Measurements from ENCODE around the gene FBXO47.

FBXO47 gene

GRCh38 chr17:39012725-39013124, 45.5 kb upstream of the FBXO47 start:
- Histone ChIP-seq H3K27ac (no peak overlapping the region), H3K4me3 (ENCODE audit: low read depth, low read length) (no peak overlapping the region), H3K9me3 (ENCODE audit: severe bottlenecking) (no peaks in the 10 kb centered on the region), H3K36me3 (no peaks in the 10 kb centered on the region), H3K27me3 (ENCODE audit: insufficient read depth, low read depth, severe bottlenecking) (no peaks in the 10 kb centered on the region)
- TF ChIP-seq CTCF (IDR thresholded peaks at IDR 0.05; ENCODE audit: low read depth, low read length): no peak
- no peak for DNase-seq

- no peaks in the 10 kb centered on the region for H3K36me3 ChIP-seq
- H3K4me3 ChIP-seq (ENCODE audit: low read depth, low read length): no peak overlapping the region
- no peak for DNase-seq
- no peaks in the 10 kb centered on the region for H3K27me3 ChIP-seq (ENCODE audit: insufficient read depth, low read depth, severe bottlenecking)
- no peak for TF ChIP-seq CTCF (IDR thresholded peaks at IDR 0.05; ENCODE audit: low read depth, low read length)
- H3K9me3 ChIP-seq (ENCODE audit: severe bottlenecking): no peaks in the 10 kb centered on the region
- no peak overlapping the region for H3K27ac ChIP-seq
Measured at GRCh38 chr17:39011907-39012468, 44.8 kb upstream of the FBXO47 start.

GRCh38 chr17:39009581-39010001, 42.4 kb upstream of the FBXO47 start:
- TF ChIP-seq CTCF (IDR thresholded peaks at IDR 0.05; ENCODE audit: low read depth, low read length): no peak
- Histone ChIP-seq H3K27me3 (ENCODE audit: insufficient read depth, low read depth, severe bottlenecking) (no peaks in the 10 kb centered on the region), H3K9me3 (ENCODE audit: severe bottlenecking) (no peaks in the 10 kb centered on the region), H3K27ac (no peak overlapping the region), H3K4me3 (ENCODE audit: low read depth, low read length) (no peak overlapping the region), H3K36me3 (no peaks in the 10 kb centered on the region)
- no peak for DNase-seq

- DNase-seq: no peak
- no peak for TF ChIP-seq CTCF (IDR thresholded peaks at IDR 0.05; ENCODE audit: low read depth, low read length)
- Histone ChIP-seq H3K36me3 (no peaks in the 10 kb centered on the region), H3K27ac (no peak overlapping the region), H3K9me3 (ENCODE audit: severe bottlenecking) (no peaks in the 10 kb centered on the region), H3K27me3 (ENCODE audit: insufficient read depth, low read depth, severe bottlenecking) (no peaks in the 10 kb centered on the region), H3K4me3 (ENCODE audit: low read depth, low read length) (no peak overlapping the region)
Measured at GRCh38 chr17:39008633-39009032, 41.4 kb upstream of the FBXO47 start.

GRCh38 chr17:39002991-39003715, 36.0 kb upstream of the FBXO47 start:
- no peaks in the 10 kb centered on the region for H3K36me3 ChIP-seq
- peaks cover 5% of the 10 kb centered on the region for H3K9me3 ChIP-seq (ENCODE audit: severe bottlenecking)
- no peaks in the 10 kb centered on the region for H3K27me3 ChIP-seq (ENCODE audit: insufficient read depth, low read depth, severe bottlenecking)
- DNase-seq: peak; percentile 63
- no peak overlapping the region for H3K4me3 ChIP-seq (ENCODE audit: low read depth, low read length)
- no peak for TF ChIP-seq CTCF (IDR thresholded peaks at IDR 0.05; ENCODE audit: low read depth, low read length)
- peak overlapping the region; percentile 37 for H3K27ac ChIP-seq
